ENCODE results near the gene USP2. TPM values are rescaled to one million over a fixed set of nuclear protein-coding genes. Genes with fewer than 3 reads are reported as not detected.
A peak's percentile ranks its signal among the peaks of the same experiment; 100 is the strongest.

USP2 gene
- total RNA-seq, 2 donors from 2014 or later, result 38.9 to 58.7 TPM

DNA sequence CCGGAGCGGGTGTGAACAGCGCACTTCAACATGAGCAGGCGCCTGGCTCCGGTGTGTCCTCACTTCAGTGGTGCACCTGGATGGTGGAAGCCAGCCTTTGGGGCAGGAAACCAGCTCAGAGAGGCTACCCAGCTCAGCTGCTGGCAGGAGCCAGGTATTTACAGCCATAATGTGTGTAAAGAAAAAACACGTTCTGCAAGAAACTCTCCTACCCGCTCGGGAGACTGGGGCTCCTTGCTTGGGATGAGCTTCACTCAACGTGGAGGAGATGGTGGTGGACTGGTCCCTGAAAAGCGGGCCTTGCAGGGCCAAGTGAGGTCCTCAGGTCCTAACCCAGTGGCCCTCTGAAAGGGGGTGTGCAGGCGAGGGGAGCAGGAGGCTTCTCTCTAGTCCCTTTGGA lies 72.1 kb downstream of the USP2 start:
- Histone ChIP-seq H3K27me3 (no peaks in the 10 kb centered on the region), H3K9me3 (no peaks in the 10 kb centered on the region), H3K4me1 (no peaks in the 10 kb centered on the region), H3K4me3 (no peak overlapping the region), H3K27ac (peak overlapping the region in 1 of 2 donors; percentile 16), H3K36me3 (peaks cover 72% of the 10 kb centered on the region)
- TF ChIP-seq, protein P1, sequence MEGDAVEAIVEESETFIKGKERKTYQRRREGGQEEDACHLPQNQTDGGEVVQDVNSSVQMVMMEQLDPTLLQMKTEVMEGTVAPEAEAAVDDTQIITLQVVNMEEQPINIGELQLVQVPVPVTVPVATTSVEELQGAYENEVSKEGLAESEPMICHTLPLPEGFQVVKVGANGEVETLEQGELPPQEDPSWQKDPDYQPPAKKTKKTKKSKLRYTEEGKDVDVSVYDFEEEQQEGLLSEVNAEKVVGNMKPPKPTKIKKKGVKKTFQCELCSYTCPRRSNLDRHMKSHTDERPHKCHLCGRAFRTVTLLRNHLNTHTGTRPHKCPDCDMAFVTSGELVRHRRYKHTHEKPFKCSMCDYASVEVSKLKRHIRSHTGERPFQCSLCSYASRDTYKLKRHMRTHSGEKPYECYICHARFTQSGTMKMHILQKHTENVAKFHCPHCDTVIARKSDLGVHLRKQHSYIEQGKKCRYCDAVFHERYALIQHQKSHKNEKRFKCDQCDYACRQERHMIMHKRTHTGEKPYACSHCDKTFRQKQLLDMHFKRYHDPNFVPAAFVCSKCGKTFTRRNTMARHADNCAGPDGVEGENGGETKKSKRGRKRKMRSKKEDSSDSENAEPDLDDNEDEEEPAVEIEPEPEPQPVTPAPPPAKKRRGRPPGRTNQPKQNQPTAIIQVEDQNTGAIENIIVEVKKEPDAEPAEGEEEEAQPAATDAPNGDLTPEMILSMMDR (IDR thresholded peaks at IDR 0.05), result no peak
- DNase-seq (ENCODE audit: low spot score), result no peak

DNA sequence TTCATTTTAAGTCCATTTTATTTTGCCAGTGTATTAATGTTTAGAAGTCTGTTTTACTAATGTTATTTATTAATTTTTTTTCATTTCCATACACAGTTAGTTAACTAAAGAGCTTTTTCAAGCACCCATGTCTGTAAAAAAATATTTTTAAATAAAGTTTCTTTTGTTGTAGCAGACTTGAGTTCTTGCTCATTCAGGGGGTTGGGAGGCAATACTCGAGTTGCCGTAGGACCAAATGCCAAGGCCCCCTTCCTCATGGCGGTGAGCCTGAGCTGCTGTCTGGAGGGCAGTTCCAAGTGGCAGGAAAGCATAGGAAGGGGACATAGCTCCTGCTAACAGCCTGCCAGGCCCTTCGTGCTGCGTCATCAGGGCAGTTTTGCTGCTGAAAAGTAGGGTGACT lies 73.5 kb downstream of the USP2 start:
- TF ChIP-seq, protein P1 (IDR thresholded peaks at IDR 0.05), result no peak
- no peak for DNase-seq (ENCODE audit: low spot score)

DNA sequence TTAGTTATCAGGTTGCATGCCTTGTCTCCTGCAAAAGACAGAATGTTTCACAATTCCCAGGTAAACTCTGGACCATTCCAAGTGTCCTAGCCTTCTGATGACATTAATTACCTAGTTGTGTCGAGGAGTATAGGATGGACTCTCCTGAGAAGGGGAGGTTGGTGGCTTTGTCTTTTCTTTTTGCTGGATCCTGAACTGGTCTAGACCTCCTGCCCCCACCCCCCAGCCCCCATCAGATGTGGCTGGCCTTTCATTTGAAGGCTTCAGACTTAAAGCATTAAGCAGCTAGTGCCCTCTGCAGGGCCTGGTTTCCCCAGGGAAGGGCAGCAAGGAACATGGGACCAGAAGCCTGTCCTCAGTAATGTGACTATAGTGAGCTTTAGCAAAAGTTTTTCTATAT lies 74.3 kb downstream of the USP2 start:
- H3K36me3 ChIP-seq, result peaks cover 57% of the 10 kb centered on the region
- no peak overlapping the region for H3K4me3 ChIP-seq
- H3K4me1 ChIP-seq, result no peaks in the 10 kb centered on the region
- no peak for DNase-seq (ENCODE audit: low spot score)
- H3K27ac ChIP-seq, result peak overlapping the region; percentile 32 to 46
- H3K27me3 ChIP-seq, result no peaks in the 10 kb centered on the region
- TF ChIP-seq, protein P1 (IDR thresholded peaks at IDR 0.05), result peak in 1 of 2 donors; percentile 31
- no peaks in the 10 kb centered on the region for H3K9me3 ChIP-seq

More for the DNA sequence above, 73.5 kb downstream of the USP2 start:
- no peaks in the 10 kb centered on the region for H3K9me3 ChIP-seq
- peaks cover 64% of the 10 kb centered on the region for H3K36me3 ChIP-seq
- H3K27me3 ChIP-seq, result no peaks in the 10 kb centered on the region
- no peak overlapping the region for H3K4me3 ChIP-seq
- H3K27ac ChIP-seq, result peak overlapping the region; percentile 16 to 27
- no peaks in the 10 kb centered on the region for H3K4me1 ChIP-seq

DNA sequence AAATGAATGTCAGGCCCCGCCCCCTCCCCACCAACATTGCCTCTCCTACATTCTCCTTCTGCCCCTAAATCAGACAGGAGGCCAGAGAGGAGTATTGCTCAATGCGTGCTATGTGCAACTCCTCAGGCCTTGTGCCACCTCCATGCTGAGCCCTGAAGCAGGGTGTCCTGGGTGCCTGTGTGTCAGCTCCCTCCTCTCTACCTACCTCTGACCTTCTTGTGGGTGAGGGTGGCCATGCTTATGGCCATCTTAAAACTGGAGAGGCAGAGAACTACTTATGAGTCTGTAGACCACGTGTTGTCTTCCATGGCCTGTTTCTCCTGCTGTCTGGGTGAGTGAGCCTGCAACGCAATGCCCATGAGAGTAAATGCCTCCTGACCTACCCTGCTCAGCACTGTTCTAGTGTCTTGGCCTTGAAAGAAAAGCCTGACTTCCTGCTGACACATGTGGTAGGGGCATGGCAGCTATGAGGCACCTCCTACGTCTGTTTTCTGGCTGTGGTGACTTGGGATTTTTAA lies 75.1 kb downstream of the USP2 start:
- DNase-seq (ENCODE audit: low spot score), result no peak
- Histone ChIP-seq H3K9me3 (no peaks in the 10 kb centered on the region), H3K27me3 (no peaks in the 10 kb centered on the region), H3K4me1 (no peaks in the 10 kb centered on the region), H3K4me3 (no peak overlapping the region), H3K36me3 (peaks cover 52% of the 10 kb centered on the region), H3K27ac (peak overlapping the region; percentile 15 to 59)
- TF ChIP-seq, protein P1 (IDR thresholded peaks at IDR 0.05), result no peak

DNA sequence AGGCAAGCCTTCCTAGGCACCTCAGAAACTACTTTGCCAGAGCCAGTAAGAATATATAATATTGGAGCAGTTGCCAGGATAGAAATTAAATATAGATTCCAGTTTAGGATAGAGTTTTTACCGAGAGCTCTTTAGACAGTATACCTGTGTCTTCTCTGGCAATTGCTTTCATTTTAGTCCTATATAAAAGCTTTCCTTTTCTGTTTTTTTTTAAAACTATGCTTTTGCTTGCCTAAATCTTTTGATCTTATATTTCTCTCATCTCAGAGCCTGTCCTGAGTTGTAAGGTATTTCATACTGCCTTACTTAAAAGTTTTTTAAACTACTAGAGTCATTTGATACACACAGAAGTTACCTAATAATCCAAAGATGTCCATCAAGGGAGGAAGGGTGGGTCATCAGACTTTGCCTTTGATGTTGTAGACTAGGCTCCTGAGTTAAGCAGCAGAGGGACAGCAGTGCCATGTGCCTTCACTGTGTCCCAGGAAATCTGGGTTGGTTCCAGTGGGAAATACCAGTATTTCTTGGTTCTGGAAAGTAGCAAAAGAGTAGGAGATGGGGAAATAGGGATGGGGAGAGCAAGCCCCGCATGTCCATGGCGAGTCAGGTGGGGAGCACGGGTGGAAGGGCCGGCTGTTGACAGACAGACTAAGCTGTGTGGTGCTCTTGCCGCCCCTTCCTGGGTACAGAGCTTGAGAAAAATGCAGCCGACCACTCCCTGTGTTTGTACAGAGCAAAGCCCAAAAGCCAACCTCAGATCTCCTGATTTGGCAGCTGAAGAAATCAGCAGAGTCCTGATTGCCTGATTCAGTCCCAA lies 75.7 kb downstream of the USP2 start:
- Histone ChIP-seq H3K9me3 (no peaks in the 10 kb centered on the region), H3K4me1 (peaks cover 0 to under 1% of the 10 kb centered on the region in 2 donors), H3K27me3 (no peaks in the 10 kb centered on the region), H3K4me3 (no peak overlapping the region), H3K27ac (peak overlapping the region; percentile 15 to 59), H3K36me3 (peaks cover 52% of the 10 kb centered on the region)
- TF ChIP-seq, protein P1 (IDR thresholded peaks at IDR 0.05), result no peak
- DNase-seq (ENCODE audit: low spot score), result no peak

Small RNA genes lying within 50 kb of the gene (microRNA-seq; reads per million reads assigned to microRNA genes)
- gene MIR6756 (ENCODE audit: borderline number of aligned reads in 2 of 2, borderline replicate concordance in 1 of 2), result 0 reads per million in 2 donors

Other genes starting within 250 kb of the USP2 start
- gene ABCG4, start 232.6 kb downstream of the USP2 start, total RNA-seq, result 1 to 10 TPM; 1.4 to 1.8 TPM
- gene NLRX1, start 213.0 kb downstream of the USP2 start, total RNA-seq, result 10 to 100 TPM; 16.9 to 24.3 TPM
- gene NHERF4, start 196.2 kb downstream of the USP2 start, total RNA-seq, result 1 to 10 TPM; 1.7 to 5.6 TPM
- 10 to 100 TPM in 1 of 2 donors, 1 to 10 TPM in 1; 8.5 to 14.5 TPM for gene CBL, start 175.4 kb downstream of the USP2 start, total RNA-seq
- 100 to 1,000 TPM; 356 to 509 TPM for gene MCAM, start 64.6 kb downstream of the USP2 start, total RNA-seq
- gene RNF26, start 47.2 kb downstream of the USP2 start, total RNA-seq, result 10 to 100 TPM in 1 of 2 donors, 1 to 10 TPM in 1; 8.2 to 10.3 TPM
- 10 to 100 TPM; 41.4 to 47.4 TPM for gene C1QTNF5, start 40.8 kb downstream of the USP2 start, total RNA-seq
- gene MFRP, start 35.0 kb downstream of the USP2 start, total RNA-seq, result not detected
- gene THY1, start 41.5 kb upstream of the USP2 start, total RNA-seq, result 1 to 10 TPM; 2.0 to 7.2 TPM

All from right atrium auricular region (tissue), 2 donors.